Mesendoderm (in vitro differentiated cells): ENCODE data around the gene SEC61A1. TPM values are rescaled to one million over a fixed set of nuclear protein-coding genes. Genes with fewer than 3 reads are reported as not detected.
A peak's percentile ranks its signal among the peaks of the same experiment; 100 is the strongest.

Experiments used
- DNase-seq: peaks from one replicate; pipeline ENCODE4 v3.0.0; 2013
- H2AK5ac ChIP-seq: 2 replicates; pipeline ENCODE4 v1.6.1; 2013; ENCODE audit warnings: low read length, inconsistent platforms
- H2BK120ac ChIP-seq: 2 replicates; pipeline ENCODE4 v1.6.1; 2013; ENCODE audit warnings: low read depth, mild to moderate bottlenecking, low read length, moderate library complexity, mixed read lengths
- H2BK15ac ChIP-seq: replicated peaks from 2 replicates; pipeline ENCODE4 v1.6.1; 2013; ENCODE audit warnings: low read depth, mild to moderate bottlenecking, moderate library complexity
- H2BK5ac ChIP-seq: 2 replicates; pipeline ENCODE4 v1.6.1; 2013; ENCODE audit warnings: low read length, inconsistent platforms
- H3K18ac ChIP-seq: 2 replicates; pipeline ENCODE4 v1.6.1; 2013; ENCODE audit warnings: mild to moderate bottlenecking, low read length, mixed read lengths
- H3K23ac ChIP-seq: one replicate; pipeline ENCODE4 v1.6.1; 2013; ENCODE audit warnings: low read length
- H3K27ac ChIP-seq: 2 replicates; pipeline ENCODE4 v1.5.1; 2013; ENCODE audit warnings: low read depth, mild to moderate bottlenecking, inconsistent platforms, low read length, moderate library complexity
- H3K27me3 ChIP-seq: 2 replicates; pipeline ENCODE4 v1.6.1; 2013; ENCODE audit warnings: low read length, control low read depth, mild to moderate bottlenecking, inconsistent platforms; ENCODE audit not compliant: insufficient read depth, poor library complexity
- H3K36me3 ChIP-seq: 2 replicates; pipeline ENCODE4 v1.6.1; 2013; ENCODE audit warnings: low read length, inconsistent platforms; ENCODE audit not compliant: control insufficient read depth, insufficient read depth
- H3K4ac ChIP-seq: one replicate; pipeline ENCODE4 v1.6.1; 2013; ENCODE audit warnings: low read depth, mild to moderate bottlenecking, low read length, moderate library complexity
- H3K4me1 ChIP-seq: 2 replicates; pipeline ENCODE4 v1.6.1; 2013; ENCODE audit warnings: low read depth, low read length, inconsistent platforms; ENCODE audit not compliant: control insufficient read depth
- H3K4me2 ChIP-seq: 2 replicates; pipeline ENCODE4 v1.6.1; 2013; ENCODE audit warnings: low read length
- H3K4me3 ChIP-seq: 2 replicates; pipeline ENCODE4 v1.5.1; 2013; ENCODE audit warnings: mild to moderate bottlenecking, low read length
- H3K56ac ChIP-seq: one replicate; pipeline ENCODE4 v1.6.1; 2013; ENCODE audit warnings: low read length
- H3K79me1 ChIP-seq: 2 replicates; pipeline ENCODE4 v1.6.1; 2013; ENCODE audit warnings: low read length, inconsistent platforms
- H3K79me2 ChIP-seq: 2 replicates; pipeline ENCODE4 v1.6.1; 2013; ENCODE audit warnings: mild to moderate bottlenecking, low read length; ENCODE audit not compliant: control insufficient read depth, insufficient read depth
- H3K9ac ChIP-seq: 2 replicates; pipeline ENCODE4 v1.6.1; 2013; ENCODE audit warnings: low read length, inconsistent platforms
- H4K5ac ChIP-seq: one replicate; pipeline ENCODE4 v1.6.1; 2013; ENCODE audit warnings: low read length
- H4K8ac ChIP-seq: one replicate; pipeline ENCODE4 v1.6.1; 2013; ENCODE audit warnings: low read depth, mild to moderate bottlenecking, control low read depth, low read length, moderate library complexity
- WGBS: extraction: QIAGEN DNeasy Blood & Tissue Kit; methylation state at CpG from one replicate; pipeline ENCODE4 v1.1.7; 2013; ENCODE audit warnings: low lambda C conversion rate, missing lambda C conversion rate; ENCODE audit not compliant: insufficient coverage; ENCODE audit errors: extremely low coverage; 5-methylcytosine and 5-hydroxymethylcytosine counted together
- polyA plus RNA-seq, 2 experiments: library from polyadenylated mRNA; stranded (reverse); fragments of 200-250 nt; gene quantifications; one replicate each; pipeline ENCODE4 v1.2.3, GENCODE V29; 2013

The SEC61A1 gene
- polyA plus RNA-seq (2013, experiment 1 of 2), result 140 TPM
- polyA plus RNA-seq (2013, experiment 2 of 2), result 137 TPM

GRCh38 chr3:128051837-128052594, at the start of gene SEC61A1:
TSS of gene SEC61A1 (plus strand) at chr3:128052437. CDS start at chr3:128052553, 116 bp downstream.
- peak within 1 kb of the TSS; percentile 90 for H3K4me2 ChIP-seq
- peak within 1 kb of the TSS; percentile 94 for H4K8ac ChIP-seq
- peak within 1 kb of the TSS; percentile 77 for H3K4me3 ChIP-seq
- peak within 1 kb of the TSS; percentile 90 for H3K4ac ChIP-seq
- H2BK15ac ChIP-seq, result no peak within 1 kb of the TSS
- peaks cover 11% of the 10 kb centered on the region for H3K79me1 ChIP-seq
- H3K27ac ChIP-seq, result peak within 1 kb of the TSS; percentile 68
- H2AK5ac ChIP-seq, result no peak within 1 kb of the TSS
- H3K56ac ChIP-seq, result peak within 1 kb of the TSS; percentile 95
- no peaks in the 10 kb centered on the region for H3K27me3 ChIP-seq
- H4K5ac ChIP-seq, result peak within 1 kb of the TSS; percentile 15
- H3K36me3 ChIP-seq, result peaks cover 2% of the 10 kb centered on the region
- DNase-seq, result peak; percentile 96
- H2BK120ac ChIP-seq, result no peak within 1 kb of the TSS
- H3K9ac ChIP-seq, result peak within 1 kb of the TSS; percentile 97
- peaks cover 10% of the 10 kb centered on the region for H3K4me1 ChIP-seq
- peaks cover 32% of the 10 kb centered on the region for H3K79me2 ChIP-seq
- peak within 1 kb of the TSS; percentile 56 for H3K23ac ChIP-seq
- no CpG with 5 or more reads among the region's 90 CpGs for WGBS
- H2BK5ac ChIP-seq, result peak within 1 kb of the TSS; percentile 40
- H3K18ac ChIP-seq, result peak within 1 kb of the TSS; percentile 84

DNA sequence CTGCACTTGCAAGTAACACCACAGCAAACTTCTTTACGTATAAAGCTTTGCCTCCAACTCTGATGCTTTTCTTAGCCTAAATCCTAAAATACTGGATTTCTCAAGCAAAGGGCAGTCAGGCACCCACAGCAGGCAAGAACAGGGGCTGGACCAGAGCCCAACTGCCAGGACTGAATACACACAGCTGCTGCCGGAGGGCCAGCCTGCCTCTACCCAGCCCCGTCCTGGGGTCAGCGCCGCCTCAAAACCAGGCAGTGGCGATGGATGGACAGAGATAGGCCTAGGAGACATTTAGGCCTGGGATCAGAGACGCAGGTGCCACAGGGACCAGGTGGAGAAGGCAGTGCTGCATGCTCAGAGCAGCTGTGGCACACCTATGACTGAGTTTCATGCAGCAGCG, 47.6 kb upstream of the SEC61A1 start:
- Histone ChIP-seq H3K23ac (no peak overlapping the region), H4K5ac (no peak overlapping the region), H3K4ac (no peak overlapping the region), H2BK120ac (no peak overlapping the region), H2BK15ac (no peak overlapping the region), H3K79me1 (no peaks in the 10 kb centered on the region), H2BK5ac (no peak overlapping the region), H3K18ac (no peak overlapping the region), H3K4me3 (no peak overlapping the region), H3K27ac (no peak overlapping the region), H2AK5ac (no peak overlapping the region), H4K8ac (no peak overlapping the region), H3K4me1 (no peaks in the 10 kb centered on the region), H3K79me2 (no peaks in the 10 kb centered on the region), H3K56ac (no peak overlapping the region), H3K36me3 (no peaks in the 10 kb centered on the region), H3K27me3 (no peaks in the 10 kb centered on the region), H3K9ac (no peak overlapping the region), H3K4me2 (no peak overlapping the region)
- WGBS, result no CpG with 5 or more reads among the region's 8 CpGs
- DNase-seq, result no peak

- Histone ChIP-seq H3K27me3 (no peaks in the 10 kb centered on the region), H3K56ac (no peak overlapping the region), H4K5ac (no peak overlapping the region), H2BK120ac (no peak overlapping the region), H2BK5ac (no peak overlapping the region), H3K18ac (no peak overlapping the region), H3K27ac (no peak overlapping the region), H3K4me3 (no peak overlapping the region), H3K4me2 (no peak overlapping the region), H3K4ac (no peak overlapping the region), H3K4me1 (no peaks in the 10 kb centered on the region), H2BK15ac (no peak overlapping the region), H3K79me1 (no peaks in the 10 kb centered on the region), H3K23ac (no peak overlapping the region), H3K36me3 (no peaks in the 10 kb centered on the region), H3K79me2 (no peaks in the 10 kb centered on the region), H4K8ac (no peak overlapping the region), H3K9ac (no peak overlapping the region), H2AK5ac (no peak overlapping the region)
- DNase-seq, result peak; percentile 26
- WGBS, result no CpG with 5 or more reads among the region's 30 CpGs
These were observed 45.9 kb upstream of the SEC61A1 start for GRCh38 chr3:128006061-128007032.

DNA sequence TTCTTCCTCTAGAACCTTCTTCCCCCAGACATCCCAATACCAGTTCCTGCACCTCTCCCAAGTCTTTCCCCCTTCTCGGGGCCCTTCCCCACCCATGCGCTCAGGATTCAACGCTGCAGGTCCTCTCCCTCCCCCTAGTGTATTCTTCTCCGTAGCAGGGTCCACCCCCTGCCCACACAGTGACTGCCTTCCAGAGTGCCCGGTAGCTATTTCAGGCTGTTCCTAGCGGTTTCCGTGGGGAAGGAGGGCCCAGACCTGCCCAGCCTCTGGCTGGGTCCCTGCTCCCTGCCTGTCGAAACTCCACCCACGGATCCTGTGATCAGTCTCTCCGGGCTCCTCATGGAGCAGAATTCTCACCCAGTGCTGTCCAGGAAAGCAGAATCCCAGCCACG, 45.2 kb upstream of the SEC61A1 start:
- peak; percentile 21 for DNase-seq
- H4K8ac ChIP-seq, result no peak overlapping the region
- H3K4ac ChIP-seq, result no peak overlapping the region
- no peak overlapping the region for H2BK15ac ChIP-seq
- no peak overlapping the region for H3K23ac ChIP-seq
- H3K9ac ChIP-seq, result no peak overlapping the region
- no peak overlapping the region for H3K27ac ChIP-seq
- no peaks in the 10 kb centered on the region for H3K36me3 ChIP-seq
- H3K4me3 ChIP-seq, result no peak overlapping the region
- peak overlapping the region; percentile 15 for H3K56ac ChIP-seq
- H2BK5ac ChIP-seq, result no peak overlapping the region
- no peak overlapping the region for H4K5ac ChIP-seq
- no CpG with 5 or more reads among the region's 11 CpGs for WGBS
- H2BK120ac ChIP-seq, result no peak overlapping the region
- no peaks in the 10 kb centered on the region for H3K79me1 ChIP-seq
- no peak overlapping the region for H2AK5ac ChIP-seq
- no peaks in the 10 kb centered on the region for H3K79me2 ChIP-seq
- H3K18ac ChIP-seq, result no peak overlapping the region
- H3K27me3 ChIP-seq, result no peaks in the 10 kb centered on the region
- H3K4me2 ChIP-seq, result no peak overlapping the region
- H3K4me1 ChIP-seq, result no peaks in the 10 kb centered on the region

DNA sequence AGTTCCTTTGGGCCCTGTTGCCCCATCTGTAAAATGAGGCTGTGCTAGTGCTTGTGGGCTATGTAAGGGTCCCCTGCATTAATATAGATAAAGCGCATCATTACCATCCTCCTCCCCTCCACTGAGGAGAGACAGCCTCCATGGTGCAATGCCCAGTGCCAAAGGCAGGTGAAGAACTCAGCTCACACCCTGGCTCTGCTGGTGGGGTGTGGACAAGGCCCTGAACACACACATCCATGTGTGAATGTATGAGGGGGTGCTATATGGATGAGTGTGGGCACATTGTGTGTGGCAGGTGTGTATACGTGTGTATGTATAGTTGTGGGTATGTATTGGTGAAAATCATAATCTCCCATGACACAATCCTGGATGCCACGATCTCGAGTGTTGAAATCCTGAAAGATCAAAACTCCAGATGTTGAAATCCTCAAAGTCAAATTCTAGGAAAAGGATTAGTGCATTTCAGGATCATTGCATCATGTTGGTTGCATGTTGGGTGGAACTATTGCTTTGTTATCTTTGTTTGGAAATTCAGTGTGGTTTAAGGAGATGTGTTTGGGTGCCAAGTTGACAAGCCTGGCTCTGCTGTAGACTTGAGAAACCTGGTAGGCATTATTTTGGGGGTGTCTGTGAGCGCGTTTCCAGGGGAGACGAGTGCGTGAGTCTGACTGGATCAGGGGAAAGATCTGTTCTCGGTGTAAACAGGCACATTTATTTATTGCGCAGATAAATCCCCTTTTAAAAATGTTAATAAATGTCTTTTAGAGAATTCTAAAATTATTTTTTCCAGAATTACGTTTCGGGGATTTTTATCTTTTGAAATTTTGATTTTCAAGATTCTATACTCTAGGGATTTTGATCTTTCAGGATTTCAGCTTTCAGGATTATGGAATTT, 42.0 kb upstream of the SEC61A1 start:
- H3K4me3 ChIP-seq, result no peak overlapping the region
- H3K18ac ChIP-seq, result no peak overlapping the region

More for the DNA sequence above, 42.0 kb upstream of the SEC61A1 start:
- H3K56ac ChIP-seq, result no peak overlapping the region
- H4K5ac ChIP-seq, result no peak overlapping the region
- H2BK120ac ChIP-seq, result no peak overlapping the region
- H3K4me1 ChIP-seq, result no peaks in the 10 kb centered on the region
- H3K23ac ChIP-seq, result no peak overlapping the region
- no peak overlapping the region for H2BK15ac ChIP-seq
- no peak for DNase-seq
- WGBS, result no CpG with 5 or more reads among the region's 12 CpGs
- no peak overlapping the region for H3K9ac ChIP-seq
- H2BK5ac ChIP-seq, result no peak overlapping the region
- no peak overlapping the region for H3K27ac ChIP-seq
- no peak overlapping the region for H3K4me2 ChIP-seq
- H3K36me3 ChIP-seq, result no peaks in the 10 kb centered on the region
- H4K8ac ChIP-seq, result no peak overlapping the region
- H3K79me2 ChIP-seq, result no peaks in the 10 kb centered on the region
- H3K27me3 ChIP-seq, result no peaks in the 10 kb centered on the region
- no peak overlapping the region for H2AK5ac ChIP-seq
- no peaks in the 10 kb centered on the region for H3K79me1 ChIP-seq
- no peak overlapping the region for H3K4ac ChIP-seq
